ENCODE data around the gene C1QTNF6.

The C1QTNF6 gene

DNA sequence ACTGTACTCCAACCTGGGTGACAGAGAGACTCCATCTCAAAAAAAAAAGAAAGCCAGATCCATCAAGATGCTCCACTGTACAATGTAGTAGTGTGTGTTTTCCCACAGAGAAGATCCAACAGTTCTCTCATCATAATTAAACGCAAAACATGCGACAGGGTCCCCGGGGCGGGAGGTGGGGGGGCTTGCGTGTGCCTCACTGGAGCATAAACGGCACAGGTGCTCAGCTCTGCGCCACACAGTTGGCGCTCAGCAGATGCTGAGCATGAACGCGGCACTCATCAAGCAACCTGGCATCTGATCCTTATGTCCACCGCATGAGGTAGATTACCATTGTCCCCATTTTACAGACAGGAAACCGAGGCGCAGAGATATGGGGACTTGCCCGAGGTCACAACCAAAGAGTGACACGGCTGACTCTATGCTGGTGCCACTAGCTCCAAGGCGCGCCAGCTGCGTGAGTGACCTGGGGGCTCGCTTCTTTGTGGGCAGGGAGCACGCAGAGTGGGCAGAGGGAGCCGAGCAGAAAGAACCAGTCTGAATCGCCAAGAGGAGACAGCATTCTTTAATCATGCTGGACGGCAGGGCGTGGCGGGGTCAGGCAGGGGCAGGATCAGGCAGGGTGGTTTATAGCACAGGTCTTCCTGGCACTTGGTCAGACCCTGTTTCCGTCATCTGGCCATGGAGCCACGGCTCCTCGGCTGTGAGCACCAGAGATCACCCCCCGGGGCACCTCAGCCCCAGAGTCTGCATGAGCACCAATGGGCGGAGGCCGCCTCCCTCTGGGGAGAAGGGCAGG, 8.2 kb downstream of the C1QTNF6 start:
- no peaks in the 10 kb centered on the region for H3K36me3 ChIP-seq (ENCODE audit: control insufficient read depth, insufficient read depth, low read length)
- H3K4me3 ChIP-seq (replicated peaks; ENCODE audit: low read depth, low read length): no peak overlapping the region
- DNase-seq (ENCODE audit: extremely low read depth, insufficient read length): no peak
- H3K27me3 ChIP-seq (replicated peaks; ENCODE audit: control insufficient read depth, insufficient read depth, low read length): no peaks in the 10 kb centered on the region
- TF ChIP-seq, protein P1, sequence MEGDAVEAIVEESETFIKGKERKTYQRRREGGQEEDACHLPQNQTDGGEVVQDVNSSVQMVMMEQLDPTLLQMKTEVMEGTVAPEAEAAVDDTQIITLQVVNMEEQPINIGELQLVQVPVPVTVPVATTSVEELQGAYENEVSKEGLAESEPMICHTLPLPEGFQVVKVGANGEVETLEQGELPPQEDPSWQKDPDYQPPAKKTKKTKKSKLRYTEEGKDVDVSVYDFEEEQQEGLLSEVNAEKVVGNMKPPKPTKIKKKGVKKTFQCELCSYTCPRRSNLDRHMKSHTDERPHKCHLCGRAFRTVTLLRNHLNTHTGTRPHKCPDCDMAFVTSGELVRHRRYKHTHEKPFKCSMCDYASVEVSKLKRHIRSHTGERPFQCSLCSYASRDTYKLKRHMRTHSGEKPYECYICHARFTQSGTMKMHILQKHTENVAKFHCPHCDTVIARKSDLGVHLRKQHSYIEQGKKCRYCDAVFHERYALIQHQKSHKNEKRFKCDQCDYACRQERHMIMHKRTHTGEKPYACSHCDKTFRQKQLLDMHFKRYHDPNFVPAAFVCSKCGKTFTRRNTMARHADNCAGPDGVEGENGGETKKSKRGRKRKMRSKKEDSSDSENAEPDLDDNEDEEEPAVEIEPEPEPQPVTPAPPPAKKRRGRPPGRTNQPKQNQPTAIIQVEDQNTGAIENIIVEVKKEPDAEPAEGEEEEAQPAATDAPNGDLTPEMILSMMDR (IDR thresholded peaks at IDR 0.05; ENCODE audit: insufficient read depth, low read length, poor library complexity, severe bottlenecking): no peak

DNA sequence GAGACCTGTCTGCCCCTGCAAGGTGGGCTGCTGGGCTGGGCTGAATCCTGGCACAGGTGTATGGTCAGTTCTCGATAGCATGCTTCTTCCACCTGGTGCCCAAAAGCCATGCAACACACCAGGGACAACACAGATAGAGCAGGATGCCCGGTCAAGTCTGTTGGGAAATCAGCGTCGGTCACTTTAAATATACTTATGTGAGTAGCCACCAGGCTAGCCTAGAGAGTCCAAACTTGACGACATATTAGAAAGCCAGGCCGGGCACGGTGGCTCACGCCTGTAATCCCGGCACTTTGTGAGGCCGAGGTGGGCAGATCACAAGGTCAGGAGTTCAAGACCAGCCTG, 8.9 kb downstream of the C1QTNF6 start:
- TF ChIP-seq, protein P1 (IDR thresholded peaks at IDR 0.05; ENCODE audit: insufficient read depth, low read length, poor library complexity, severe bottlenecking): no peak
- no peaks in the 10 kb centered on the region for H3K36me3 ChIP-seq (ENCODE audit: control insufficient read depth, insufficient read depth, low read length)
- no peaks in the 10 kb centered on the region for H3K27me3 ChIP-seq (replicated peaks; ENCODE audit: control insufficient read depth, insufficient read depth, low read length)
- H3K4me3 ChIP-seq (replicated peaks; ENCODE audit: low read depth, low read length): no peak overlapping the region
- DNase-seq (ENCODE audit: extremely low read depth, insufficient read length): no peak

DNA sequence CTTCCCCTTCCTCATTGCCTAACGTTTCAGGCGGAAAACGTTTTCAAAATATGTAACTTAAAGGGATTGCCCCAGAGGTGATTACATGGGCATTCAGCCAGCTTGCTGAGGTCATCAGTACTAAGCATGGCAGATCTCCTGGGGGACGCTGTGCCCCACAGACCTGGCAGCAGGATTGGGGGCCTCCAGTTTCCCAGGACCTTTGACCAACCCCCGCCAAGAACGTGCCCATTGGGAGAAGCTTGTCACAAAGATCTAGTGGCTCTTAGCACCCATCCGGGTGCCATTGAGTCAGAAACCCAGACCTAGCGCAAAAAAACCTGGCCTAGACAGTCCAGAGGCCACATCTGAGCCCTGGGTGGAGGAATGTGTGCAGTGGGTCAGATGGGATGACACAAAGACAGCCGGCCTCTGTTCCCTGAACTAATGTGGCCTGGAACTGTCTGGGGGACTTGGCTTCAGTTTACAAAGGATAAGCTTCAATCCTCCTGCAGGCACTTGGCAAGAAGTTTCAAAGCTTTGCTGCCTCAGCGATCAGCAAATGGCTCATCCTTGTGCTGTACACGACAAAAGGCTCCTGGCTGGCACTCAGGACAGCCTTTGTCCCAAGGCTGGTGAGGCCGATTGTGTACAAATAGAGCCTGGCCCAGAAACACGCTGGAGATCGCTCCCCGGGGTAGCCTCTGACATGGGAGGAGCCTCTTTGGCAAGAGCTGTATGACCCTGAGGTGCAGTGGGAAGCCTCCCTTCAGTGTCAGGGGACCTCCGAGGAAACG, 9.5 kb downstream of the C1QTNF6 start:
- Histone ChIP-seq H3K4me3 (replicated peaks; ENCODE audit: low read depth, low read length) (no peak overlapping the region), H3K36me3 (ENCODE audit: control insufficient read depth, insufficient read depth, low read length) (no peaks in the 10 kb centered on the region), H3K27me3 (replicated peaks; ENCODE audit: control insufficient read depth, insufficient read depth, low read length) (no peaks in the 10 kb centered on the region)
- TF ChIP-seq, protein P1 (IDR thresholded peaks at IDR 0.05; ENCODE audit: insufficient read depth, low read length, poor library complexity, severe bottlenecking): no peak
- DNase-seq (ENCODE audit: extremely low read depth, insufficient read length): no peak

DNA sequence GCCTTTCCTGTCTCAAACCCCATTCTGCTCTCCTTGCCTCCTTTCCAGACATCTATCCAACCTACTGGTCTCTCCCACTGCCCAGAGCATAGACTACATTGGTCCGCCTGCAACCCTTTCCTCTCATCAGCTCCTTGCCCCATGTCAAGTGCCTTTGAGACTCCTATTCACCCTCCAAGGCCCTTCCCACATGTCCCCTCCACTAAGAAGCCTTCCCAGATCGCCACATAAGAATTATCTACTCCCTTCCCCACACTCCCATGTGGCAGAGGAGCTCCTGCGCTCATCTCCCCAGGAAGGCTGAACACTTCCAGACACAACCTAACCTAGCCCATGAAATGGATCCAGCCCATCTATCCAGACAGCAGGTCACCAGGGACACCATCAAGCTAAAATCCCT, 10.3 kb downstream of the C1QTNF6 start:
- Histone ChIP-seq H3K27me3 (replicated peaks; ENCODE audit: control insufficient read depth, insufficient read depth, low read length) (no peaks in the 10 kb centered on the region), H3K4me3 (replicated peaks; ENCODE audit: low read depth, low read length) (no peak overlapping the region), H3K36me3 (ENCODE audit: control insufficient read depth, insufficient read depth, low read length) (no peaks in the 10 kb centered on the region)
- TF ChIP-seq, protein P1 (IDR thresholded peaks at IDR 0.05; ENCODE audit: insufficient read depth, low read length, poor library complexity, severe bottlenecking): no peak
- DNase-seq (ENCODE audit: extremely low read depth, insufficient read length): no peak

DNA sequence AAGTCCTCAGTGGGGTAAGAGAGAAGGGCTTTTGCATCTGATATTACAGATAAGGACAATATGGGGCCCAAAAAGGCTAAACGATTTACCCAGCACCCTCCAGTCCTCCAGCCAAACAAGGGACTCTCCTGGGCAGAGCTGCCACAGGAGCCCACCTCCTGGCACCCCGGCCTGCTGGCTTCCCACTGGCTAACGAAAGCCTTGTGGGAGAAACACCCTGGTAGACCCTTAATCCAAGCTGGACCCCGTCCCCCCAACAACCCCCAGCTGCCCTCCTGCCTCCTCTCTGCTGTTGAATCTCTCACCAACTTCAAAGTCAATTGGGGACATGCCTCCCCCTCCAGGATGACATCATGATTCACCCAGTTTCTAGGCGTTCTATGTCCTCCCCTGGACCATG, 10.8 kb downstream of the C1QTNF6 start:
- Histone ChIP-seq H3K27me3 (replicated peaks; ENCODE audit: control insufficient read depth, insufficient read depth, low read length) (no peaks in the 10 kb centered on the region), H3K36me3 (ENCODE audit: control insufficient read depth, insufficient read depth, low read length) (no peaks in the 10 kb centered on the region), H3K4me3 (replicated peaks; ENCODE audit: low read depth, low read length) (no peak overlapping the region)
- no peak for DNase-seq (ENCODE audit: extremely low read depth, insufficient read length)
- TF ChIP-seq, protein P1 (IDR thresholded peaks at IDR 0.05; ENCODE audit: insufficient read depth, low read length, poor library complexity, severe bottlenecking): no peak

Data from GM06990 (cell line).